OCI-LY3 (cell line): ENCODE data around the gene TSPAN5.

Experiments used
- H2AFZ ChIP-seq: fragments of 200-600, 300-600 bp; shearing (Covaris generic); 2 replicates; pipeline ENCODE4 v1.6.0; 2014; ENCODE audit warnings: antibody characterized with exemption, low read depth, low read length
- H3K27ac ChIP-seq: fragments of 200-600, 300-600 bp; sonication (generic); 2 replicates; pipeline ENCODE4 v1.5.1; 2014; ENCODE audit warnings: mild to moderate bottlenecking, low read length, moderate library complexity, mixed read lengths
- H3K27me3 ChIP-seq: fragments of 200-600, 300-600 bp; sonication (generic); 2 replicates; pipeline ENCODE4 v1.6.1; 2014; ENCODE audit warnings: low read depth, low read length, mixed read lengths
- H3K36me3 ChIP-seq: fragments of 200-600, 300-600 bp; sonication (generic); replicated peaks from 2 replicates; pipeline ENCODE3; 2014; ENCODE audit warnings: low read depth, low read length, mixed read lengths
- H3K4me1 ChIP-seq: fragments of 300-600, 200-600 bp; sonication (generic); 2 replicates; pipeline ENCODE4 v1.6.1; 2014; ENCODE audit warnings: low read length, mixed read lengths
- H3K4me2 ChIP-seq: fragments of 200-600, 300-600 bp; sonication (generic); 2 replicates; pipeline ENCODE4 v1.6.1; 2014; ENCODE audit warnings: low read length, mixed read lengths
- H3K4me3 ChIP-seq: fragments of 300-600, 200-600 bp; sonication (generic); 2 replicates; pipeline ENCODE4 v1.5.1; 2014; ENCODE audit warnings: antibody characterized with exemption, mild to moderate bottlenecking, low read length, moderate library complexity
- H3K79me2 ChIP-seq: fragments of 300-600, 200-600 bp; shearing (Covaris generic); 2 replicates; pipeline ENCODE4 v1.6.1; 2014; ENCODE audit warnings: mild to moderate bottlenecking, low read length, mixed read lengths
- H3K9ac ChIP-seq: fragments of 300-600, 200-600 bp; shearing (Covaris generic); 2 replicates; pipeline ENCODE4 v1.6.0; 2014; ENCODE audit warnings: mild to moderate bottlenecking, low read length, moderate library complexity
- H3K9me3 ChIP-seq: fragments of 200-600, 300-600 bp; shearing (Covaris generic); 2 replicates; pipeline ENCODE4 v1.6.1; 2014; ENCODE audit warnings: low read length, mixed read lengths; ENCODE audit not compliant: insufficient read depth
- H4K20me1 ChIP-seq: fragments of 200-600, 300-600 bp; sonication (generic); 2 replicates; pipeline ENCODE4 v1.6.1; 2016; ENCODE audit warnings: low read length, mixed read lengths; ENCODE audit not compliant: insufficient read depth
- CTCF ChIP-seq: fragments of 200-600, 300-600 bp; sonication (generic); IDR thresholded peaks from 2 replicates; pipeline ENCODE4 v1.5.1; 2014; ENCODE audit warnings: antibody characterized with exemption, low read length, low read depth
- EZH2phosphoT487 ChIP-seq: fragments of 200-600 bp; shearing (Covaris generic); IDR thresholded peaks from 2 replicates; pipeline ENCODE4 v1.6.1; 2018; ENCODE audit warnings: antibody characterized with exemption, mixed run types, low read depth

The TSPAN5 gene

DNA sequence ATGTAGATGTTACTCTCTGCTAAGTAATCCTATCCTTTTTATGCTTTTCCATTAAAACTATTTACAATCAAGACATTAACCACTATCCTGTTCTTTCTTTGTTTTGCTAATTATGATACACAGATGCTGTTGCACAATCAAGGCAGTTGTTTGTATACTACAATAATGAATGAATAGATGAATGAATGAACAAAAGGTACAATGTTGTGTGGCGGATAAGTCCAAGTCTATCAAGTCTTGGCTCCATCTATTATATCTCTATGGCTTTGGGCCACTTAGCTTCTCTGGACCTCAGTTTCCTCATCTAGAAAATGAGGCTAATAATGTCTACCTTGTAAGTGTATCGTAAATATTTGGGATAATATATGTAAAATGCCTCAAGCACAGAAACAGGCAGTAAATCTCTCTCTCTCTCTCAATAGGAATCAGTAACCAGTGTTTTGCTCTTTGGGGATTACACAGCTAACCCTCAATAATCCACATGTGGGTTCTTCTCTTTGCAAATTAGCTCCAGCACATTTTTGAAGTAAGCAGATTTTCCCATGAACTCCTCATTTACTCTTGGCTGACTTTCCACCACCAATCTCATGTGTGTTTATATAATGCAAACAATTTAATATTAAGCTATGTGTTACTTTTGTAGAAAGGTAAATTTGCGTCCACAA lies 27.8 kb upstream of the TSPAN5 start:
- H3K36me3 ChIP-seq, result no peaks in the 10 kb centered on the region
- no peak overlapping the region for H2AFZ ChIP-seq
- TF ChIP-seq CTCF (no peak), EZH2phosphoT487 (no peak)
- H3K4me2 ChIP-seq, result no peak overlapping the region
- no peak overlapping the region for H3K9ac ChIP-seq
- H3K79me2 ChIP-seq, result no peaks in the 10 kb centered on the region
- no peak overlapping the region for H3K27ac ChIP-seq
- H3K27me3 ChIP-seq, result no peaks in the 10 kb centered on the region
- H3K4me1 ChIP-seq, result peaks cover 7% of the 10 kb centered on the region; the same call in 1 of the 2 replicates
- H3K9me3 ChIP-seq, result no peaks in the 10 kb centered on the region
- no peaks in the 10 kb centered on the region for H4K20me1 ChIP-seq
- H3K4me3 ChIP-seq, result no peak overlapping the region

DNA sequence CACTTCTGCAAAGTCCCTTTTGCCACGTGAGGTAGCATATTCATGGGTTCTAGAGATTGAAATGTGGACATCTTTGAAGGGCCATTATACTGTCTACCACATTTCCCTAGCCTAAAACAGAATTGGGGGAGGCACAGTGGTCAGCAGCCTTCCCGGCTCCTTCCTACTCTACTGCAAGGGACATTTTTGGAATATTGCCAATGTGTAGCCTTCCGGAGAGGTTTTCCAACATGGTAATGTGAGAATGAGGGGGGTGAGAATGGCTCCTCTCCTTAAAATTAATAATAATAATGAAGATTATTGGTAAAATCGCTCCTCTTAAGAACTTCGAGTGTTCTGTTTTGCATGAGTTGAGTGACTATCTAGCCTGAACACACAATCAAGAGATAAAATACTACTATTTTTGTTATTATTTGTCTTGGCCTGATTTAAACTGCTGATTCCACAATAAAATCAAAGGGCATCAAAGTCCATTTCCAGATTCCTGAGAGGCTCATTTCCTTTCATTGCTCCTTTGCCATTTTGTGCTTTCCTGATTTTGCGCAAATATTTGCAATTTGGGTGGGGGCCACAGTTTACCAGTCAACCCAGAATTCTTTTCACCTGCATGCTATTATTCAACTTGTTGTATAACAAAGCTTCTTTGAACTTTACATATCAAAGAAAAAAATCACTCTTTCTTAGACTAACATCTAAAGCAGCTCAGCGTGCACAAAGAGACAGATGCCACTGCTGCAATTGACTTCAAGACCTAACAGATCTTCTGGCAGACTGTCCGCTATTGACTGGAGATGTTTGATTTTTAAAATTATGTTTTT lies 27.0 kb upstream of the TSPAN5 start:
- Histone ChIP-seq H3K9me3 (no peaks in the 10 kb centered on the region), H3K9ac (no peak overlapping the region), H3K4me1 (peaks cover 7% of the 10 kb centered on the region; the same call in 1 of the 2 replicates), H3K36me3 (no peaks in the 10 kb centered on the region), H3K27ac (no peak overlapping the region), H2AFZ (no peak overlapping the region), H3K4me3 (no peak overlapping the region), H3K79me2 (no peaks in the 10 kb centered on the region), H3K27me3 (no peaks in the 10 kb centered on the region), H3K4me2 (no peak overlapping the region), H4K20me1 (no peaks in the 10 kb centered on the region)
- TF ChIP-seq EZH2phosphoT487, result no peak
- no peak for TF ChIP-seq CTCF

GRCh38 chr4:98682719-98683118 lies 24.3 kb upstream of the TSPAN5 start:
- Histone ChIP-seq H2AFZ (no peak overlapping the region), H3K27me3 (no peaks in the 10 kb centered on the region), H3K36me3 (no peaks in the 10 kb centered on the region), H3K9me3 (no peaks in the 10 kb centered on the region), H4K20me1 (no peaks in the 10 kb centered on the region), H3K27ac (no peak overlapping the region), H3K79me2 (no peaks in the 10 kb centered on the region), H3K4me2 (no peak overlapping the region), H3K4me3 (no peak overlapping the region), H3K4me1 (no peaks in the 10 kb centered on the region), H3K9ac (no peak overlapping the region)
- TF ChIP-seq EZH2phosphoT487, result no peak
- TF ChIP-seq CTCF, result no peak

- no peak overlapping the region for H2AFZ ChIP-seq
- no peaks in the 10 kb centered on the region for H3K79me2 ChIP-seq
- H3K9me3 ChIP-seq, result no peaks in the 10 kb centered on the region
- H3K36me3 ChIP-seq, result no peaks in the 10 kb centered on the region
- H3K4me1 ChIP-seq, result no peaks in the 10 kb centered on the region
- no peak overlapping the region for H3K4me3 ChIP-seq
- H4K20me1 ChIP-seq, result no peaks in the 10 kb centered on the region
- H3K4me2 ChIP-seq, result no peak overlapping the region
- TF ChIP-seq EZH2phosphoT487, result no peak
- TF ChIP-seq CTCF, result no peak
- H3K27me3 ChIP-seq, result no peaks in the 10 kb centered on the region
- H3K27ac ChIP-seq, result no peak overlapping the region
- no peak overlapping the region for H3K9ac ChIP-seq
Observed at GRCh38 chr4:98680806-98681205, 22.4 kb upstream of the TSPAN5 start.
